GM21390 (cell line): Measurements from ENCODE around the gene ZFP92.
"Not testable (repeated sequence)": the region's sequence is repeated elsewhere in the genome, so short reads cannot be mapped to it uniquely, and the experiment has no call there.

ENCODE experiments used
- ATAC-seq: cut with Tn5 transposase; IDR thresholded peaks from one replicate; pipeline ENCODE4 v1.9.1; 2021; ENCODE audit not compliant: unreplicated experiment

Gene ZFP92

GRCh38 chrX:153411255-153411987 is at the start of gene ZFP92:
Gene ZFP92, plus strand, starts transcription at chrX:153411472. Its CDS starts 6,851 bp downstream, at chrX:153418323.
- ATAC-seq: peak; percentile 76

- no peak for ATAC-seq
Observed at GRCh38 chrX:153361781-153362397, 49.4 kb upstream of the ZFP92 start.

- ATAC-seq: no peak
Observed at GRCh38 chrX:153365670-153366069, 45.6 kb upstream of the ZFP92 start.

- ATAC-seq: no peak
Observed at GRCh38 chrX:153366119-153366518, 45.2 kb upstream of the ZFP92 start.

GRCh38 chrX:153366878-153367538 is 44.3 kb upstream of the ZFP92 start:
- ATAC-seq: no peak

- ATAC-seq: no peak
Observed at GRCh38 chrX:153370293-153371055, 40.8 kb upstream of the ZFP92 start.

GRCh38 chrX:153371256-153371655 is 40.0 kb upstream of the ZFP92 start:
- ATAC-seq: no peak

GRCh38 chrX:153372949-153373348 is 38.3 kb upstream of the ZFP92 start:
- no peak for ATAC-seq

GRCh38 chrX:153374426-153374825 is 36.8 kb upstream of the ZFP92 start:
- no peak for ATAC-seq

- no peak for ATAC-seq
Observed at GRCh38 chrX:153375571-153375970, 35.7 kb upstream of the ZFP92 start.

GRCh38 chrX:153377727-153378126 is 33.5 kb upstream of the ZFP92 start:
- ATAC-seq: no peak

- ATAC-seq: no peak
Observed at GRCh38 chrX:153378607-153379006, 32.7 kb upstream of the ZFP92 start.

GRCh38 chrX:153379508-153379907 is 31.8 kb upstream of the ZFP92 start:
- ATAC-seq: no peak

GRCh38 chrX:153379971-153380581 is 31.2 kb upstream of the ZFP92 start:
- no peak for ATAC-seq

- no peak for ATAC-seq
Observed at GRCh38 chrX:153380691-153381090, 30.6 kb upstream of the ZFP92 start.

- no peak for ATAC-seq
Observed at GRCh38 chrX:153381684-153382532, 29.4 kb upstream of the ZFP92 start.

GRCh38 chrX:153382563-153383482 is 28.4 kb upstream of the ZFP92 start:
- no peak for ATAC-seq

- ATAC-seq: no peak
Observed at GRCh38 chrX:153384390-153384789, 26.9 kb upstream of the ZFP92 start.

- ATAC-seq: not testable (repeated sequence)
Observed at GRCh38 chrX:153384973-153385372, 26.3 kb upstream of the ZFP92 start.
